NCI-H226 (cell line): ENCODE results near the gene KIAA0825.
"Not testable (repeated sequence)": the region's sequence is repeated elsewhere in the genome, so short reads cannot be mapped to it uniquely, and the experiment has no call there.

Source experiments
- DNase-seq: peaks from one replicate; pipeline ENCODE4 v3.0.0-alpha.2; 2015

The KIAA0825 gene

GRCh38 chr5:94154672-94155071, 463.7 kb downstream of the KIAA0825 start:
- no peak for DNase-seq

- DNase-seq: peak; percentile 78
Observed at GRCh38 chr5:94153736-94154450, 464.5 kb downstream of the KIAA0825 start.

- DNase-seq: not testable (repeated sequence)
Observed at GRCh38 chr5:94143621-94144020, 474.8 kb downstream of the KIAA0825 start.

- no peak for DNase-seq
Observed at GRCh38 chr5:94140300-94140699, 478.1 kb downstream of the KIAA0825 start.

GRCh38 chr5:94130077-94130476, 488.3 kb downstream of the KIAA0825 start:
- DNase-seq: no peak

- DNase-seq: no peak
Observed at GRCh38 chr5:94125107-94125506, 493.3 kb downstream of the KIAA0825 start.

- DNase-seq: not testable (repeated sequence)
Observed at GRCh38 chr5:94116317-94116716, 502.1 kb downstream of the KIAA0825 start.

GRCh38 chr5:94113087-94113486, 505.3 kb downstream of the KIAA0825 start:
- DNase-seq: no peak

GRCh38 chr5:94111209-94112004, 507.0 kb downstream of the KIAA0825 start:
- peak; percentile 94 for DNase-seq

- DNase-seq: no peak
Observed at GRCh38 chr5:94103514-94104245, 514.7 kb downstream of the KIAA0825 start.
